Epidermal melanocyte (primary cell): ENCODE data around the gene SRRM3.
"Not testable (repeated sequence)": the region's sequence is repeated elsewhere in the genome, so short reads cannot be mapped to it uniquely, and the experiment has no call there.

Source experiments
- DNase-seq: peaks from one replicate; pipeline ENCODE4 v3.0.0; 2011; ENCODE audit warnings: low spot score; ENCODE audit not compliant: insufficient read length

SRRM3 gene

GRCh38 chr7:76311838-76312237 is 110.1 kb downstream of the SRRM3 start:
- not testable (repeated sequence) for DNase-seq

DNA sequence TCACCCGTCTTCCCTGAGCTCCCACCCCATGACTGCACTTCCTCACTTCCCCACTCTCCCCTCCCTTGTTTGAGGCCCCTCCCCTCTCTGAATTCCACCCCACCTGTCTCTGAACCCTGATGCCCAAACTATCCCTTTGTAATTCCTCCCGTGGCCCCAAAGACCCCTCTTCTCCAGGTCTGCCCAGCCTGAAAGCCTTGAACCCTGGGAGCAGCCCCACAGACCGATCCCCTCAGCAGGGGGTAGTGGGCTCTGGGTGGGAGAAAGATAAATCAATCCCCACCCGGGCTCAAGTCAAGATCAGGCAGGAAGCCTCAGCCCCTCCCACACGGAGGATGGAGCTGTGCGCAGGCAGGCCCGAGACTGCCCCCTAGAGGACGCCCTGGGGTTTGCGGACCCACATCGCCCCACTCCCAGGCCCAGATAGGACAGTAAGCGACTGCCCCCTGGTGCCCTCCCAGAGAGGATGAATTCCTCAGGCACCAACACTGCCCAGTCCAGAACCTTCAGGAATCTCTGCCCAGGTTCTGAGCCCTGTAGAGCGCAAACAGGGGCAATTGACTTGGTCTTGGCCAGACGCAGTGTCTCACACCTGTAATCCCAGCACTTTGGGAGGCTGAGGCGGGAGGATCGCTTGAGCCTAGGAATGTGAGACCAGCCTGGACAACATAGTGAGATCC is 112.5 kb downstream of the SRRM3 start:
- DNase-seq: peak; percentile 93

DNA sequence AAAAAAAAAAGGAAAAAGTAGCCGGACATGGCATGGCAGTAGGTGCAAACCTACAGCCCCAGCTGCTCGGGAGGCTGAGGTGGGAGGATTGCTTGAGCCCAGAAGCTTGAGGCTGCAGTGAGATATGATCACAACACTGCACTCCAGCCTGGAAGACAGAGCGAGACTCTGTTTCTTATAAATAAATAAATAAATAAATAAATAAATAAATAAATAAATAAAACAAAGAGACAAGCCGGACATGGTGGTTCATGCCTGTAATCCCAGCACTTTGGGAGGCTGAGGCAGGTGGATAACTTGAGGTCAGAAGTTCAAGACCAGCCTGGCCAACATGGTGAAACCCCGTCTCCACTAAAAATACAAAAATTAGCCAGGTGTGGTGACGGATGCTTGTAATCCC is 113.0 kb downstream of the SRRM3 start:
- DNase-seq: not testable (repeated sequence)

DNA sequence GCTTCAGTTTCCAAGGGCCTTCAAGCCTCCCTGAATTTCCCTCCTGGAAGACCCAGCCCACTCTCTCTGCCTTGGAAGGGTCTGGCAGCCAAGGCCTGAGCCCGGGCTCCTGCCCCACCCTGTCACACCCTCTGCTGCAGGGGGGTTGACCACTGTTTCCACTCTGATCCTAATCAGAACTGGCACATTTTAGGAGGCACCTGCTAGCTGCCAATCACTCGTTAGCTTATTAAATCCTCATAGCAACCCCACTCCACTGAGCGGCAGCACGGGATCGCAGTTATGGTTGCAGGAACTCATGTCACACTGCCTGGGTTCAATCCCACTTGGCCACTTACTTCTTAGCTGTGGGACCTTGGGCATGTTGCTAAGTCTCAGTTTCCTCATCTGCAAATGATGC is 113.7 kb downstream of the SRRM3 start:
- DNase-seq: no peak

DNA sequence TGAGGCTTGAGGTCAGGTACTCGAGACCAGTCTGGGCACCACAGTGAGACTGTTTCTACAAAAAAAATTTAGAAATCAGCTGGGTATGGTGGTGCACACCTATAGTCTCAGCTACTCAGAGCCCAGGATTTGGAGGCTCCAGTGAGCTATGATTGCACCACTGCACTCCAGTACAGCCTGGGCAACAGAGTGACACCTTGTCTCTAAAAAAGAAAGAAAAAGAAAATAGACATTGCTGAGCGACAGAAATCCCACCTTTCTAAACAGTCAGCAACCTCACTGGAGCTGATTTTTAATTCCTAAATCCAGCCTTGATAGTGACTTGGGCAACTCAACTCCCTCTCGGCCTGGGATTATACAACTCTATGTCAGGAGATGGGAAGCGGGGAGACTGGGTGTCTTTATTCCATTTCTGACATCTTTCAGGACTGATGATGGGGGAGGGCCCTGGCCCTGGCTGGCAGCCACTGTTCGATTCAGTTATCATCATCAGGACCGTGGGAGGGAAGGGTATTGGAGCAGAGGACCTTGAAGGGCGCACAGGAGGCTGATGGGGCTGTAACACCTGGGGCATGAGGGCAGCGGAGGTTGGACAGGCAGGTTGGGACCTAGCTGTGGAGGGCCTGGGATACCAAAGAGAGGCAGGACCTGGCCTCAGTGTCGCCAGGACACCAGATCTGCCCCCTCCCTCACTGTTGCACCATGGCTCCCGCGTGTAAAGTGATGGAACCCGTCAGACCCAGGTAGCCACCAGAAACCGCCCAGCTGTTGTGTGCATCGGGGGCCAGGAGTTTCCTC is 115.5 kb downstream of the SRRM3 start:
- no peak for DNase-seq

GRCh38 chr7:76317782-76318487 is 116.2 kb downstream of the SRRM3 start:
- DNase-seq: peak; percentile 98

- DNase-seq: peak; percentile 87
Measured at GRCh38 chr7:76318488-76319353, 117.0 kb downstream of the SRRM3 start.

GRCh38 chr7:76325092-76325491 is 123.4 kb downstream of the SRRM3 start:
- DNase-seq: no peak

DNA sequence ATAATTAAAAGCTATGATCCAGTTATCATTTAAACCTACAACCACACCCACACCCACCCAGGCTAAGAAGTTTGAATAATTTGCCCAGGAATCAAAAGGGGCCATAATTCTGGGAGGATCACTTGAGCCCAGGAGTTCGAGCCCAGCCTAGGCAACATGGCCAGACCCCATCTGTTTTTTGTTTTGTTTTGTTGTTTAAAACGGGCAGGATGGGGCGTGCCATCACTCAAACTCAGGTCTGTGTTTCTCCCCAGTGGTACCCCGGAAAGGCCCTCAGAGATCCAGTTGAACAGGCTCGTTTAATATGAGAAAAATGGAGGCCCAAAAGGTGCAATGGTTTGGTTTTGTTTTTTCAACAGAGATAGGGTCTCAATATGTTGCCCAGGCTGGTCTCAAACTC is 124.1 kb downstream of the SRRM3 start:
- DNase-seq: no peak

GRCh38 chr7:76326646-76327233 is 125.0 kb downstream of the SRRM3 start:
- DNase-seq: no peak

DNA sequence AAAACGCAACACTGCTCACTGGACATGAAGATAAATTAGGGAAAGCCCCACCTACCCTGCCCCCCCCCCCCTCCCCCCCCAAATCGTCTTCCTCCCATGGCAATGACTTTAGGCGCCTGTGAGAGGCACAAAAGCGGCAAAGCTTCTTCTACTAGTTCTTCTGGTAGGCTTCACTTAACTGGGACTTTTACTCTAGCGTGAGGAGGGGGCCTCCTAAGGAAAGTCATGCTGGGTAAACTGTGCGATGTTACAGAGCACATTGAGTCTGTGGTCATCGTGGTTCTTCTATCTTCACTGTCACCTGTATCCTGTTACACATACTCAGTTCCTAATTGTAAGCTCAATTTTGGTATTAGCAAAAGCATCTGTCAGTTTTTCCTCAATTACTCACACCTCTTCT is 125.9 kb downstream of the SRRM3 start:
- DNase-seq: no peak

- DNase-seq: no peak
Measured at GRCh38 chr7:76328389-76328788, 126.7 kb downstream of the SRRM3 start.

GRCh38 chr7:76329479-76329878 is 127.8 kb downstream of the SRRM3 start:
- no peak for DNase-seq

DNA sequence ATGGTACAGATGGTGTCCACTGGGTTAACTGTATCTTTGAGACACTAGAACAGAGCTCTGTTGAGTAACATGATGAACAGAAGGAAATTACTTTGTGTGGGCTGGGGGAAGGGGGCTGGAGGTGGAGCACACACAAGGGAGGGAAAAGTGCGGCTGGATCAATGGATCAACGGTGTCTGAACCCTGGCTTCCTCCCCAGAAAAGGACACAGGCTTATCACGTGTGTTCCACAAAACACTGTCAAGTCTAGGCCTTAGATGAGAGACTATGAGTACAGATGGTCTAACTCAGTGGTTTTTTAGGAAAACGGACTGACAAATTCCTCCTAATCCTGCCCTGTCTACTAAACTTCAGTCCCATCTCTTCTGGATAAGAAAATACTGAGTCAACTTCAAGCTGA is 128.6 kb downstream of the SRRM3 start:
- no peak for DNase-seq

DNA sequence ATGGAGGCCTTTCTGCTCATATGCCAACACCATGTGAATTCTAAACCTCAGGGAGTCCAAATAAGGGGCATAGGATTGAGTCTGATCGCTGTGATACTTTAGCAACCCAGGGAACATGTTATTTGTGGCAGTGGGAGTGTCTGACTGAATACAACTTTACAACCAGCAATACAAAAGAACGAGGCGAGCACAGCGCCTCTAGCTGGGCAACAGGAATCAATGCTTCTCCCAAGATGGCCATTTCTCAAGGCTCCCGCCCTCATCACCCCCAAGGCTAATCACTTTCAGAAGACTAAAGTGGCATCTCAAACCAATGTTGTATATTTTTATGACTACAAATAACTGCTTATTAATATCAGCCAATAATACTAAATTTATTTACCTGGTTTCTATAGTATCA is 129.0 kb downstream of the SRRM3 start:
- no peak for DNase-seq

GRCh38 chr7:76332078-76332477 is 130.4 kb downstream of the SRRM3 start:
- no peak for DNase-seq

GRCh38 chr7:76333511-76334101 is 131.9 kb downstream of the SRRM3 start:
- peak; percentile 82 for DNase-seq

GRCh38 chr7:76334320-76334967 is 132.7 kb downstream of the SRRM3 start:
- DNase-seq: no peak

DNA sequence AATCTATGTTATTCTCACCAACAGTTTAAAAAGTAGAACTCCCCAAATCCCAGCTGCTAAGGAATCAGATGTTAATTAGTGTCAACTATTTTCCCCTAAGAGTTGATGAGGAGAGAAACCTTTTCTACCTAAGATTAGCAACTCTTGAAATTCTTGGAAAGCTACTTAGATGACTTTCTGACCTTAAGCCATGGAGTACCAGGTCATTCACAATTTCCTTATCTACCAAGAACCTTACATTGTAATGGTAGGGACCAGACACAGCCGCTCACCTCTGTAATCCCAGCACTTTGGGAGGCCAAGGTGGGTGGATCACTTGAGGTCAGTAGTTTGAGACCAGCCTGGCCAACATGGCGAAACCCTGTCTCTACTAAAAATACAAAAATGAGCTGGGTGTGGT is 133.7 kb downstream of the SRRM3 start:
- DNase-seq: not testable (repeated sequence)

DNA sequence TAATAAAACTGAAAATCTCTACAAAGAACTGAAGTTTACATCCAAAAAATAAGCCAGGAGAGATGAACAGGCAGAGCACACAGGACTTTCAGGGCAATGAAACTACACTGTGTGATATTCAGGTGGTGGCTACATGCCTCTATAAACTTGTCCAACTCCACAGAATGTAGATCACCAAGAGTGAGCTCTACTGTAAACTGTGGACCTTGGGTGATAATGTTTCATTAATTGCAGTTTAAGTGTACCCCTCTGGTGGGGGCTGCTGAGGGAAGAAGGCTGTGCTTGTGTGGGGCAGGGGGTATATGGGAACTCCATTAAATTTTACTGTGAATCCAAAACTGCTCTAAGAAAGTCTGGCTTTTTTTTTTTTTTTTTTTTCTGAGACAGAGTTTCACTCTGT is 134.4 kb downstream of the SRRM3 start:
- no peak for DNase-seq
